Measurements from ENCODE around the gene CDK1.

The CDK1 gene

GRCh38 chr10:60733517-60733822 lies 44.8 kb upstream of the CDK1 start:
- no peak overlapping the region for H3K27ac Mint-ChIP-seq
- H3K4me1 Mint-ChIP-seq: no peaks in the 10 kb centered on the region
- no peaks in the 10 kb centered on the region for H3K9me3 Mint-ChIP-seq
- peak in 2 of 3 experiments; percentile 6 to 14 for TF ChIP-seq CTCF (IDR thresholded peaks at IDR 0.05; ENCODE audit: unreplicated experiment in 3 of 3)
- H3K4me3 Mint-ChIP-seq: peak overlapping the region; percentile 67 to 76 (median 76)
- H3K27me3 Mint-ChIP-seq (ENCODE audit: low read depth): peaks cover 46% of the 10 kb centered on the region
- H3K36me3 Mint-ChIP-seq (ENCODE audit: low read depth): no peaks in the 10 kb centered on the region

- Mint-ChIP-seq H3K27me3 (ENCODE audit: low read depth) (peaks cover 46% of the 10 kb centered on the region), H3K36me3 (ENCODE audit: low read depth) (no peaks in the 10 kb centered on the region), H3K4me1 (no peaks in the 10 kb centered on the region), H3K27ac (no peak overlapping the region), H3K9me3 (no peaks in the 10 kb centered on the region), H3K4me3 (peak overlapping the region; percentile 67 to 69 (median 67))
- TF ChIP-seq CTCF (IDR thresholded peaks at IDR 0.05; ENCODE audit: unreplicated experiment in 3 of 3): no peak
Observed at GRCh38 chr10:60733826-60734225, 44.5 kb upstream of the CDK1 start.

GRCh38 chr10:60734226-60734625 lies 44.1 kb upstream of the CDK1 start:
- Mint-ChIP-seq H3K27me3 (ENCODE audit: low read depth) (peaks cover 43% of the 10 kb centered on the region), H3K4me1 (no peaks in the 10 kb centered on the region), H3K27ac (no peak overlapping the region), H3K9me3 (no peaks in the 10 kb centered on the region), H3K4me3 (peak overlapping the region; percentile 67 to 69 (median 67)), H3K36me3 (ENCODE audit: low read depth) (no peaks in the 10 kb centered on the region)
- TF ChIP-seq CTCF (IDR thresholded peaks at IDR 0.05; ENCODE audit: unreplicated experiment in 3 of 3): no peak

GRCh38 chr10:60735244-60735643 lies 43.0 kb upstream of the CDK1 start:
- peaks cover 32% of the 10 kb centered on the region for H3K27me3 Mint-ChIP-seq (ENCODE audit: low read depth)
- H3K4me3 Mint-ChIP-seq: no peak overlapping the region
- no peaks in the 10 kb centered on the region for H3K36me3 Mint-ChIP-seq (ENCODE audit: low read depth)
- H3K4me1 Mint-ChIP-seq: no peaks in the 10 kb centered on the region
- no peak overlapping the region for H3K27ac Mint-ChIP-seq
- H3K9me3 Mint-ChIP-seq: no peaks in the 10 kb centered on the region
- TF ChIP-seq CTCF (IDR thresholded peaks at IDR 0.05; ENCODE audit: unreplicated experiment in 3 of 3): no peak

- no peak overlapping the region for H3K27ac Mint-ChIP-seq
- no peaks in the 10 kb centered on the region for H3K9me3 Mint-ChIP-seq
- H3K36me3 Mint-ChIP-seq (ENCODE audit: low read depth): no peaks in the 10 kb centered on the region
- TF ChIP-seq CTCF (IDR thresholded peaks at IDR 0.05; ENCODE audit: unreplicated experiment in 3 of 3): no peak
- no peak overlapping the region for H3K4me3 Mint-ChIP-seq
- H3K4me1 Mint-ChIP-seq: no peaks in the 10 kb centered on the region
- peaks cover 15% of the 10 kb centered on the region for H3K27me3 Mint-ChIP-seq (ENCODE audit: low read depth)
Observed at GRCh38 chr10:60737242-60737641, 41.0 kb upstream of the CDK1 start.

GRCh38 chr10:60739558-60739957 lies 38.7 kb upstream of the CDK1 start:
- Mint-ChIP-seq H3K27me3 (ENCODE audit: low read depth) (no peaks in the 10 kb centered on the region), H3K4me1 (no peaks in the 10 kb centered on the region), H3K4me3 (no peak overlapping the region), H3K27ac (no peak overlapping the region), H3K36me3 (ENCODE audit: low read depth) (no peaks in the 10 kb centered on the region), H3K9me3 (no peaks in the 10 kb centered on the region)
- no peak for TF ChIP-seq CTCF (IDR thresholded peaks at IDR 0.05; ENCODE audit: unreplicated experiment in 3 of 3)

Data from nephron (organoid).